ENCODE measurements around the gene POLR2L.

Gene POLR2L

DNA sequence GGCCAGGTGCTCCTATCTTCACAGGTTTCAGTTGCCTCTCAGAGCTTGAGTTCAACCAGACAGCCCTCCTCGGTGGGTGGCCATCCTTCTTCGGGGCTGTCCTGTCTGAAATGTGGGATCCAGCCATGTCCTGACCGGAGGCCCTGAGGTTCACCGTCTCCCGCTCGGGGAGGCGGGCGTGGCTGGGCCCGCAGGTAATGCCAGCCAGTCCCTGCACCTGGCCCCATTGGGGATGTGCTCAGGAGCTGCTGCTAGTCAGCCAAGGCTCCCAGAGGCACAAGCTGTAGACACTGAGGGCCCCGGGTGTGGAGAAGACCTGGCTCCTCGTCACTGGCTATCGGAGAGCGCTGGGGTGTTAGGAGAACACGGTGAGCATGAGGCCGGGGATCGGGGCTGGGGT, 32.9 kb upstream of the POLR2L start:
- no peaks in the 10 kb centered on the region for H3K27me3 ChIP-seq (ENCODE audit: insufficient read depth, poor library complexity, severe bottlenecking)
- peaks cover 5% of the 10 kb centered on the region for H3K36me3 ChIP-seq (ENCODE audit: low read depth)
- H3K4me3 ChIP-seq (ENCODE audit: severe bottlenecking), result no peak overlapping the region
- ATAC-seq (ENCODE audit: low read depth), result no peak
- no peaks in the 10 kb centered on the region for H3K4me1 ChIP-seq (ENCODE audit: insufficient read depth, poor library complexity, severe bottlenecking)
- TF ChIP-seq CTCF (IDR thresholded peaks at IDR 0.05; ENCODE audit: poor library complexity, severe bottlenecking), result no peak
- H3K9me3 ChIP-seq (ENCODE audit: severe bottlenecking), result no peaks in the 10 kb centered on the region
- H3K27ac ChIP-seq (ENCODE audit: poor library complexity, severe bottlenecking), result no peak overlapping the region
- no peak for DNase-seq (ENCODE audit: low spot score)

- DNase-seq (ENCODE audit: low spot score) (no peak), ATAC-seq (ENCODE audit: low read depth) (no peak)
- no peak overlapping the region for H3K27ac ChIP-seq (ENCODE audit: poor library complexity, severe bottlenecking)
- no peaks in the 10 kb centered on the region for H3K9me3 ChIP-seq (ENCODE audit: severe bottlenecking)
- no peak for TF ChIP-seq CTCF (IDR thresholded peaks at IDR 0.05; ENCODE audit: poor library complexity, severe bottlenecking)
- H3K36me3 ChIP-seq (ENCODE audit: low read depth), result peaks cover 5% of the 10 kb centered on the region
- no peaks in the 10 kb centered on the region for H3K4me1 ChIP-seq (ENCODE audit: insufficient read depth, poor library complexity, severe bottlenecking)
- H3K27me3 ChIP-seq (ENCODE audit: insufficient read depth, poor library complexity, severe bottlenecking), result no peaks in the 10 kb centered on the region
- no peak overlapping the region for H3K4me3 ChIP-seq (ENCODE audit: severe bottlenecking)
Measured at GRCh38 chr11:873706-874105, 31.4 kb upstream of the POLR2L start.

DNA sequence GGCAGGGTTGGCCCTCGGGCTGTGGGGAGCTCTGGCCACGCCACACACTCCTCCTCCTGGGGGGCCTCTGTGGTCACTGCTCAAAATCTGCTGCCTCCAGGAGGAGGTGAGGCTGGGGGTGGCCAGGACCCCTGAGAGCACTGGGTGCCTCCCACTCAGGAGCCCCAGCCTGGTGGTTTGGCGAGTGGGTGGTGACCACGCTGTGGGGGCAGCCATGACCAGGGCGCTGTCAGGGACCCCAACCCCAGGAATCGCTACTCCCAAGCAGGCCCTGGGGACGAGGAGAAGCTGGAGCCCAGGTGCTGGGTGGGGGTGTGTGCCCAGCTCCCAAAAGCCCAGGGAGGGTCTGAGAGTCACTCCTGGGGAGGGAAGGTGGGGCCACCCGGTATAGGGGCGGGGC, 30.5 kb upstream of the POLR2L start:
- TF ChIP-seq CTCF (IDR thresholded peaks at IDR 0.05; ENCODE audit: poor library complexity, severe bottlenecking), result no peak
- DNase-seq (ENCODE audit: low spot score) (no peak), ATAC-seq (ENCODE audit: low read depth) (no peak)
- Histone ChIP-seq H3K27me3 (ENCODE audit: insufficient read depth, poor library complexity, severe bottlenecking) (no peaks in the 10 kb centered on the region), H3K36me3 (ENCODE audit: low read depth) (no peaks in the 10 kb centered on the region), H3K4me1 (ENCODE audit: insufficient read depth, poor library complexity, severe bottlenecking) (no peaks in the 10 kb centered on the region), H3K27ac (ENCODE audit: poor library complexity, severe bottlenecking) (no peak overlapping the region), H3K4me3 (ENCODE audit: severe bottlenecking) (no peak overlapping the region), H3K9me3 (ENCODE audit: severe bottlenecking) (no peaks in the 10 kb centered on the region)

- Histone ChIP-seq H3K4me1 (ENCODE audit: insufficient read depth, poor library complexity, severe bottlenecking) (no peaks in the 10 kb centered on the region), H3K9me3 (ENCODE audit: severe bottlenecking) (no peaks in the 10 kb centered on the region), H3K27me3 (ENCODE audit: insufficient read depth, poor library complexity, severe bottlenecking) (no peaks in the 10 kb centered on the region), H3K27ac (ENCODE audit: poor library complexity, severe bottlenecking) (no peak overlapping the region), H3K4me3 (ENCODE audit: severe bottlenecking) (no peak overlapping the region), H3K36me3 (ENCODE audit: low read depth) (0 out of 2 replicates have a peak, but pooled peaks cover 4% of the 10 kb centered on the region)
- ATAC-seq (ENCODE audit: low read depth), result no peak
- DNase-seq (ENCODE audit: low spot score), result no peak
- TF ChIP-seq CTCF (IDR thresholded peaks at IDR 0.05; ENCODE audit: poor library complexity, severe bottlenecking), result no peak
Measured at GRCh38 chr11:871472-871871, 29.1 kb upstream of the POLR2L start.

DNA sequence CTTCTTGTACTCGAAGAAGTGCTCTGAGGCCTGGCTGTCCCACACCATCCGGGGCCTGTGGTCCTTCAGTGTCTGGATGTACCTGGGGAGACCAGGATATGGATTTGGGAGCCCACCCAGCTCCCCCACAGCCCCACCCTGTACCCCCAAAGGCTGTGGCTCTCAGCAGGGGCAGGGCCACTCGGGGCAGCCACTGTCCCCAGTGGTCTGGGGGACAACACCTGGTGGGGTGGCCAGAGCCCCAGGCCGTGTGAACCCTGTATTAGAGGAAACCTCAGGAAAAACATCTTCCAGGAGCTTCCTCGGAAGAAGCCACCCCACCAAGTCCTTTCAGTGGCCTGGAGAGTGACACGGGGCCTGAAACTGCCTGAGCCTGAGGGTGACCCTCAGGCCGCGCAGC, 28.1 kb upstream of the POLR2L start:
- H3K27ac ChIP-seq (ENCODE audit: poor library complexity, severe bottlenecking), result no peak overlapping the region
- no peak for DNase-seq (ENCODE audit: low spot score)
- no peaks in the 10 kb centered on the region for H3K9me3 ChIP-seq (ENCODE audit: severe bottlenecking)
- H3K36me3 ChIP-seq (ENCODE audit: low read depth), result peaks cover 9% of the 10 kb centered on the region
- no peaks in the 10 kb centered on the region for H3K4me1 ChIP-seq (ENCODE audit: insufficient read depth, poor library complexity, severe bottlenecking)
- no peak overlapping the region for H3K4me3 ChIP-seq (ENCODE audit: severe bottlenecking)
- no peaks in the 10 kb centered on the region for H3K27me3 ChIP-seq (ENCODE audit: insufficient read depth, poor library complexity, severe bottlenecking)
- no peak for TF ChIP-seq CTCF (IDR thresholded peaks at IDR 0.05; ENCODE audit: poor library complexity, severe bottlenecking)
- ATAC-seq (ENCODE audit: low read depth), result no peak
